Astrocyte of the spinal cord (primary cell): ENCODE data around the gene TMEM255B.
"Not testable (repeated sequence)": the region's sequence is repeated elsewhere in the genome, so short reads cannot be mapped to it uniquely, and the experiment has no call there.

ENCODE experiments used
- DNase-seq: peaks from one replicate; pipeline ENCODE4 v3.0.0; 2011; ENCODE audit warnings: low read depth, low spot score
- H3K4me3 ChIP-seq: 2 replicates; pipeline ENCODE4 v1.5.1; 2011; ENCODE audit warnings: low read depth, mild to moderate bottlenecking, low read length, moderate library complexity
- in situ Hi-C: cut with HindIII; loops from 2 replicates; pipeline ENCODE4 v1.10.0; 2017; ENCODE audit warnings: low sequenced_read_pairs
- TF ChIP-seq, protein P1 (sequence below): IDR thresholded peaks from 2 replicates; pipeline ENCODE4 v1.5.1; 2012; ENCODE audit warnings: low read depth, mild to moderate bottlenecking, low read length, inconsistent platforms

Gene TMEM255B

DNA sequence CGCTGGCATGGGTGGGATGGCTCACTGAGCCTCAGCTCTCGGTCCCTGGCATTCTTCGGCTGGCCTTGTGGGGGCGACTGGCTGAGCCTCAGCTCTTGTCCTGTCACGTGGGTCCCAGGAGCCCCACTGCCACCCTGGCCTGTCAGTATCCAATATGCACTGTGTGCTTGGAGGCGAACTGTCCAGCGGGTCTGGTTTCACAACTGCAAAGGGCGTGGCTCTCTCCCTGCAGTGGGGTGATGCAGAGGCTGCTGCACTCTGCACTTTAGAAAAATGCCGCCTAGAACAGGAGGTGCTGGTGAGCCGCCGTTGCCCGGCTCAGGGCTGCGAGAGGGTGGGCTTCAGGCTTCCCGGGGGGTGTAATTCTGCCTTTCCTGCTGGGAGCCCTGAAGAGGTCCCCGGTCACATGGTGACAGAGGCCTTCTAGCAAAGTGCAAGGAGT is 17.0 kb upstream of the TMEM255B start:
- no peak for DNase-seq

DNA sequence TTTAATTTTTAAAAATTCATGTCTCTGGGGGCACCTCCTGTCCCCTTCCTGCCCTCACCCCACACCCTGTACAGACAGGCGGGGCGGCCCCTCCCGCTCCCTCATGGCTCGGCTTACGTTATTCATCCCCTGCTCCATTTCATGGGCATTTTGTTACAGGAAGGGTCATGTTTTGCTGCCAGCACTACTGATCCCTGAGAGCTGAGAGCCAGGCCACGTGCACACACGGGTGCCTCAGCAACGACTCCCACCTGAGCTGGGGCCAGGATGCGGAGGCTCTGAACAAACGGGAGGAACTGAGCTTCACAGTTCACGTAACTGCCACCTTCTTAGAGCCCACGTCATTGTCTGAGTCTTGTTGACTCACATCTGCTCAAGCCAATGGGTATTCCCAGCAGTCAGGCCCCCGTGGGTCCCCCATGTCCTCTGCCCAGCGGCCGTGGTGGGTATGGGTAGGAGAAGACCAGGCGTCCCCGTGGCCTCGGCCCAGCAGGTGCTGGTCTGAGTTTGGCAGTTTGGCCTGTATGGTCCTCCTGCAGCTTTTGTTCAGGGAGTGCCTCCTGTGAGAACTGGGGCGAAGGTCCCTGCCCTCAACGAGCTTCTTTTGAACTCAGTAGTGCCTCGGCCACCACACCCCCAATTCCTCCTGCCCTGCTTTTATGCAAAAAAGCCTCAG is 16.4 kb upstream of the TMEM255B start:
- TF ChIP-seq, protein P1, sequence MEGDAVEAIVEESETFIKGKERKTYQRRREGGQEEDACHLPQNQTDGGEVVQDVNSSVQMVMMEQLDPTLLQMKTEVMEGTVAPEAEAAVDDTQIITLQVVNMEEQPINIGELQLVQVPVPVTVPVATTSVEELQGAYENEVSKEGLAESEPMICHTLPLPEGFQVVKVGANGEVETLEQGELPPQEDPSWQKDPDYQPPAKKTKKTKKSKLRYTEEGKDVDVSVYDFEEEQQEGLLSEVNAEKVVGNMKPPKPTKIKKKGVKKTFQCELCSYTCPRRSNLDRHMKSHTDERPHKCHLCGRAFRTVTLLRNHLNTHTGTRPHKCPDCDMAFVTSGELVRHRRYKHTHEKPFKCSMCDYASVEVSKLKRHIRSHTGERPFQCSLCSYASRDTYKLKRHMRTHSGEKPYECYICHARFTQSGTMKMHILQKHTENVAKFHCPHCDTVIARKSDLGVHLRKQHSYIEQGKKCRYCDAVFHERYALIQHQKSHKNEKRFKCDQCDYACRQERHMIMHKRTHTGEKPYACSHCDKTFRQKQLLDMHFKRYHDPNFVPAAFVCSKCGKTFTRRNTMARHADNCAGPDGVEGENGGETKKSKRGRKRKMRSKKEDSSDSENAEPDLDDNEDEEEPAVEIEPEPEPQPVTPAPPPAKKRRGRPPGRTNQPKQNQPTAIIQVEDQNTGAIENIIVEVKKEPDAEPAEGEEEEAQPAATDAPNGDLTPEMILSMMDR = no peak
- no peak overlapping the region for H3K4me3 ChIP-seq
- DNase-seq = no peak
- in situ Hi-C loops = no loop called here

More for the DNA sequence above, 17.0 kb upstream of the TMEM255B start:
- TF ChIP-seq, protein P1 = peak; percentile 39
- H3K4me3 ChIP-seq = no peak overlapping the region
- in situ Hi-C loops = no loop called here

DNA sequence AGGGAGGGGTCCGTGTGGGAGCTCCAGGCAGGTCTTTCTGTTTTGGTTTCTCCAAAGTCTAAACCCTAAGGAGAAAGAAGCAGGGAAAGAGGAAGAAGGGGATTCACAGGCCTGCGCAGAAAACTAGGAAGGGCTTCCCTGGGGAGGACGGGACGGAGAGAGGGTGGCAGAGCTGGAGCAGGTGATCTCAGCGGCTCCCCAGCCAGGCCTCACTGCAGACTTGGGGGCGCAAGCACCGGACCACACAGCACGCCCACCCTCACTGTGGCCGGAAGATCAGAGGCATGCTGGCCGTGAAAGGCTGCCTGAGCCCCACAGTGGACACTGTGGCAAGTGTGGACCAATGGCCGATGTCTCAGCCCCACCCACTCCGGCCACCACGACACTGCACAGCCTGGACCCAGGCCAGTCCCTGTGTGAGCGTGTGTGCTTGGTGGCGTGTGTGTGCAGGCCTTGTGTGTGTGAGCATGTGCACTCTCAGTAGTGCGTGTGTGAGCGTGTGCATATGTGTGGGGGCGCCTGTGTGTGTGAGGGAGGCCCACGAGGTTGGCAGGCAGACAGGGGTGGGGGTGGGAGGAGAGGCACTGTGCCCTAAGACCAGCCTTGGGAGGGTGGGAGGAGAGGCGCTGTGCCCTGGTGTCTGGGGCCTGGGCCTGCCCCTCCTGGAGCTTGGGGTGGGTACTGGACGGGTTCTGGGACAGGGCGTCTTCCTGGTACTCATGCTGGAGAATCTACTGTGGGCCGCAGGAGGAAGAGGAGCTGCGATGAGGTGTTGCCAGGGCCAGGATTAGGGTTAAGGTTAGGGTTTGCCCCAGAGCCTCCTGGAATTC is 15.4 kb upstream of the TMEM255B start:
- in situ Hi-C loops = no loop called here
- no peak overlapping the region for H3K4me3 ChIP-seq
- TF ChIP-seq, protein P1 = no peak
- DNase-seq = no peak

DNA sequence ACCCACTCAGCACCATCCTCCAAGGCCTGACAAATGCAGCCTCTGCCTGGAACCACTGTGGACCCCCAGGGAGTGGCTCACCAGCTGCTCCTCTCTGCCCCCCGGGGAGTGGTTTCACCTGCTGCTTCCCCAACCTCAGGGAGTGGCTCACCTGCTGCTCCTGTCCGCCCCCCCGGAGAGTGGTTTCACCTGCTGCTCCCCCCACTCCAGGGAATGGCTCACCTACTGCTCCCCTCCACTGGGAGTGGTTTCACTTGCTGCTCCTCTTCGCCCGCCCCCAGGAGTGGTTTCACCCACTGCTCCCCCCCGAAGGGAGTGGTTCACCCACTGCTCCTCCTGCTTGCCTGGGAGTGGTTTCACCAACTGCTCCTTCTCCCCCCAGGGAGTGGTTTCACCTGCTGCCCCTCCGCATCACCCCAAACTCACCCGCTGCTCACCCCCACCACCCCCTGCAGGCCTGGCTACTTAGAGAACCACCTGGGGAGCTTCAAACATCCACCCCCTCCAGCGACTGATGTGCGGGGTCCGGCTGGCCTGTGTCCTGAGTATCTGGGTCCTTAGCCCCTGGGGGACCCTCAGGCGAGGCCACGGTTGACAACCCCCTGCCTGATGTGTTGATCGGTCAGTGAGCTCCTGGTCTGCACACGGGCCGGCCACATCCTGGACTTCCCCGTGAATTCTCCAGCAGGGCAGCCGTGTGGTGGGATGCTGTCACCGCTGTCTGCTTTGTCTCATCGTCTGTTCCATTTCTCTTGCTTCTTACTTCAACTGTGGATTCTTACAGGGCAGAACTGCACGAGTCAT is 14.6 kb upstream of the TMEM255B start:
- no peak for DNase-seq
- in situ Hi-C loops = no loop called here
- TF ChIP-seq, protein P1 = no peak
- H3K4me3 ChIP-seq = no peak overlapping the region

DNA sequence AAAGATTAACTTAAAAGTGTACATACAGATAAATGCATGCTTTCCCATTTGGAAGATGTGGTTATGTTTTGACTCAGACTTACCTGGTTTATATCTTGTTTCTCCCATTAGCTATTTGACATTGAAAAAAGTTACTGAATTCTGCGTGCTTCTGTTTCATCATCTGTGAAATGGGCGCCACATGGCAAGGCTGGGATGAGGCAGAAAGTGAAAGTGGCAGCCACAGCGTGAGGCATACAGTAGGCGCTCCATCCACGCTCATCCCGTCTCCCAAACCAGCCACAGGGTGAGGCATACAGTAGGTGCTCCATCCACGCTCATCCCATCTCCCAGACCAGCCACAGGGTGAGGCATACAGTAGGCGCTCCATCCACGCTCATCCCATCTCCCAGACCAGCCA is 14.0 kb upstream of the TMEM255B start:
- no peak overlapping the region for H3K4me3 ChIP-seq
- TF ChIP-seq, protein P1 = no peak
- no peak for DNase-seq
- in situ Hi-C loops = no loop called here

DNA sequence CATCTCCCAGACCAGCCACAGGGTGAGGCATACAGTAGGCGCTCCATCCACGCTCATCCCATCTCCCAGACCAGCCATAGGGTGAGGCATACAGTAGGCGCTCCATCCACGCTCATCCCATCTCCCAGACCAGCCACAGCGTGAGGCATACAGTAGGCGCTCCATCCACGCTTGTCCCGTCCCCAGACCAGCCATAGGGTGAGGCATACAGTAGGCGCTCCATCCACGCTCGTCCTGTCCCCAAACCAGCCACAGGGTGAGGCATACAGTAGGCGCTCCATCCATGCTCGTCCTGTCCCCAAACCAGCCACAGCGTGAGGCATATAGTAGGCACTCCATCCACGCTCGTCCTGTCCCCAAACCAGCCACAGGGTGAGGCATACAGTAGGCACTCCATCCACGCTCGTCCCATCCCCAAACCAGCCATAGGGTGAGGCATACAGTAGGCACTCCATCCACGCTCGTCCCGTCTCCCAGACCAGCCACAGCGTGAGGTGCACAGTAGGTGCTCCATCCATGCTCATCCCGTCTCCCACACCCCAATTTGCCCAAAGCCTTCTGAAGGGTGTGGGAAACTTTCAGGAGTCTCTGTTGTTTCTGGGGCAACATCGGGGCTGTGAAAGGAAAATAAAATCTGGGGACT is 13.4 kb upstream of the TMEM255B start:
- in situ Hi-C loops, H3K4me3 ChIP-seq, DNase-seq: not testable (repeated sequence)
